ENCODE results near the gene MEIOSIN. TPM values are rescaled to one million over a fixed set of nuclear protein-coding genes. Genes with fewer than 3 reads are reported as not detected.
A peak's percentile ranks its signal among the peaks of the same experiment; 100 is the strongest.
"Not testable (repeated sequence)": the region's sequence is repeated elsewhere in the genome, so short reads cannot be mapped to it uniquely, and the experiment has no call there.

MEIOSIN gene
- total RNA-seq, 1 experiment from 2014 or later = not detected

DNA sequence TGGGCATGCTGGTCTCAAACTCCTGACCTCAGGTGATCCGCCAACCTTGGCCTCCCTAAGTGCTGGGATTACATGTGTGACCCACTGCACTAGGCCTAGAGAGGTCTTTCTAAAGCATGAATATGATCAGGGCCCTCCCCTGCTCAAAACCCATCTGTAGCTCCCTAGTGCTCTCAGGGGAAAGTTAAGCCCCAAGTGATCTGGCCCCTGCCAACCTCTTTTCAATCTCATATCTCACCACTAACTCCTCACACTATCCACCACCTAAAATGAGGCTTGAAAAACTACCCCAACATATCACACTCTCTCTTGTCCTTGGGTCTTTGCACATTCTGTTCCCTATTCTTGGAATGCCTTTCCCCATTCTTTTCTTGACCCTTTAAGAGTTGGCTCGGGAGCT, 61.4 kb downstream of the MEIOSIN start:
- DNase-seq (ENCODE audit: low spot score) = no peak
- POLR2A ChIA-PET (ENCODE audit: low non-redundant PET) = no interaction called here
- BruUV-seq (replicated peaks) = no TSS peak
- no peaks in the 10 kb centered on the region for H3K27me3 ChIP-seq (replicated peaks; ENCODE audit: insufficient read depth, low read depth, low read length, poor library complexity)
- peaks cover 10% of the 10 kb centered on the region for H3K36me3 ChIP-seq (ENCODE audit: insufficient read depth, low read length, poor library complexity, severe bottlenecking)
- no peaks in the 10 kb centered on the region for H3K9me3 ChIP-seq (ENCODE audit: low read depth, low read length, poor library complexity, severe bottlenecking)
- CTCF ChIA-PET = no interaction called here
- no peak overlapping the region for H3K27ac ChIP-seq (ENCODE audit: low read depth, low read length, poor library complexity, severe bottlenecking)
- peaks cover 6% of the 10 kb centered on the region for H3K4me1 ChIP-seq (ENCODE audit: insufficient read depth, low read length, poor library complexity, severe bottlenecking)
- no peak overlapping the region for H3K4me3 ChIP-seq (ENCODE audit: low read depth, low read length, poor library complexity, severe bottlenecking)
- TF ChIP-seq, protein P1, sequence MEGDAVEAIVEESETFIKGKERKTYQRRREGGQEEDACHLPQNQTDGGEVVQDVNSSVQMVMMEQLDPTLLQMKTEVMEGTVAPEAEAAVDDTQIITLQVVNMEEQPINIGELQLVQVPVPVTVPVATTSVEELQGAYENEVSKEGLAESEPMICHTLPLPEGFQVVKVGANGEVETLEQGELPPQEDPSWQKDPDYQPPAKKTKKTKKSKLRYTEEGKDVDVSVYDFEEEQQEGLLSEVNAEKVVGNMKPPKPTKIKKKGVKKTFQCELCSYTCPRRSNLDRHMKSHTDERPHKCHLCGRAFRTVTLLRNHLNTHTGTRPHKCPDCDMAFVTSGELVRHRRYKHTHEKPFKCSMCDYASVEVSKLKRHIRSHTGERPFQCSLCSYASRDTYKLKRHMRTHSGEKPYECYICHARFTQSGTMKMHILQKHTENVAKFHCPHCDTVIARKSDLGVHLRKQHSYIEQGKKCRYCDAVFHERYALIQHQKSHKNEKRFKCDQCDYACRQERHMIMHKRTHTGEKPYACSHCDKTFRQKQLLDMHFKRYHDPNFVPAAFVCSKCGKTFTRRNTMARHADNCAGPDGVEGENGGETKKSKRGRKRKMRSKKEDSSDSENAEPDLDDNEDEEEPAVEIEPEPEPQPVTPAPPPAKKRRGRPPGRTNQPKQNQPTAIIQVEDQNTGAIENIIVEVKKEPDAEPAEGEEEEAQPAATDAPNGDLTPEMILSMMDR (conservative IDR thresholded peaks at IDR 0.05; ENCODE audit: low read depth, low read length) = no peak
- no peak for TF ChIP-seq EZH2 (IDR thresholded peaks at IDR 0.05; ENCODE audit: borderline replicate concordance, low read depth, low read length, poor library complexity, severe bottlenecking)
- intact Hi-C loops (cut with micrococcal nuclease; ENCODE audit: unreplicated experiment) = no loop called here

GRCh38 chr19:45798995-45799517, 65.8 kb downstream of the MEIOSIN start:
- no TSS peak for BruUV-seq (replicated peaks)
- intact Hi-C loops (cut with micrococcal nuclease; ENCODE audit: unreplicated experiment) = no loop called here
- Histone ChIP-seq H3K36me3 (ENCODE audit: insufficient read depth, low read length, poor library complexity, severe bottlenecking) (no peaks in the 10 kb centered on the region), H3K4me3 (ENCODE audit: low read depth, low read length, poor library complexity, severe bottlenecking) (no peak overlapping the region), H3K27ac (ENCODE audit: low read depth, low read length, poor library complexity, severe bottlenecking) (no peak overlapping the region), H3K4me1 (ENCODE audit: insufficient read depth, low read length, poor library complexity, severe bottlenecking) (peaks cover 4% of the 10 kb centered on the region), H3K27me3 (replicated peaks; ENCODE audit: insufficient read depth, low read depth, low read length, poor library complexity) (no peaks in the 10 kb centered on the region), H3K9me3 (ENCODE audit: low read depth, low read length, poor library complexity, severe bottlenecking) (no peaks in the 10 kb centered on the region)
- ChIA-PET CTCF (interaction anchor here (0.6 to 1.8 kb wide), 4 partner anchors 11 to 242 kb away, joined by 3 to 17 read pairs (median 8); partner anchors contain the start of gene SIX5), POLR2A (ENCODE audit: low non-redundant PET) (interaction anchor here (0.7 kb wide), 2 partner anchors 12 to 122 kb away, joined by 4 to 5 read pairs; no protein-coding TSS in a partner anchor)
- no peak for TF ChIP-seq EZH2 (IDR thresholded peaks at IDR 0.05; ENCODE audit: borderline replicate concordance, low read depth, low read length, poor library complexity, severe bottlenecking)
- TF ChIP-seq, protein P1 (conservative IDR thresholded peaks at IDR 0.05; ENCODE audit: low read depth, low read length) = peak; percentile 83
- DNase-seq (ENCODE audit: low spot score) = peak; percentile 75

GRCh38 chr19:45799541-45799940, 66.3 kb downstream of the MEIOSIN start:
- DNase-seq (ENCODE audit: low spot score); H3K4me3 ChIP-seq (ENCODE audit: low read depth, low read length, poor library complexity, severe bottlenecking); H3K27me3 ChIP-seq (replicated peaks; ENCODE audit: insufficient read depth, low read depth, low read length, poor library complexity); H3K9me3 ChIP-seq (ENCODE audit: low read depth, low read length, poor library complexity, severe bottlenecking); H3K36me3 ChIP-seq (ENCODE audit: insufficient read depth, low read length, poor library complexity, severe bottlenecking); H3K27ac ChIP-seq (ENCODE audit: low read depth, low read length, poor library complexity, severe bottlenecking); BruUV-seq (replicated peaks); H3K4me1 ChIP-seq (ENCODE audit: insufficient read depth, low read length, poor library complexity, severe bottlenecking); intact Hi-C loops (cut with micrococcal nuclease; ENCODE audit: unreplicated experiment): not testable (repeated sequence)
- CTCF ChIA-PET = interaction anchor here (0.6 to 1.8 kb wide), 5 partner anchors 10 to 242 kb away, joined by 3 to 17 read pairs (median 6); partner anchors contain the start of gene SIX5
- POLR2A ChIA-PET (ENCODE audit: low non-redundant PET) = interaction anchor here (0.7 kb wide), 2 partner anchors 13 to 121 kb away, joined by 4 to 5 read pairs; no protein-coding TSS in a partner anchor

Measured in A673 (cell line).